ENCODE measurements around the gene TWF2.
A peak's percentile ranks its signal among the peaks of the same experiment; 100 is the strongest.

TWF2 gene

DNA sequence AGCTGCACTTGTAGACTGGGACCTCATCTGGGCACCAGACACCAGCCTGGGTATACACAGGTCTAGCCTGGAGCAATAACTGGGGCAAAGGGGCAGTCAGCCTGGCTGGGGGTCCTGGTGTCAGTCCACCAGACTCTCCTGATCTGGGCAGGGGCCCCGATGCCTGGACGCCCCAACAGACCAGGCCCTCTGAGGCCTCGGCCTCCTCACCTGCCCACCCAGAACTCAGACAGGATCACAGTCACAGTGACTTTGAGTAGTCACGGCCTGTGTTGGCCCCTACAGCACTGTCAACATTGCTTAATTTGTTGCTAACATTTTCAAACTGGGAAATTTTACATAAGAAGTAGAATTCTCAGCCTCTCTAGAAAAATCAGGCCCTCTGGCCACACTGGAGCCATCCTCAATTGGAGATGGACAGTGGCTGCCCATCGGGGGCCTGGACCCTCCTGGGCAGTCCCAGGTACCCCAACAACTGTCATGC lies 5.8 kb downstream of the TWF2 start:
- Mint-ChIP-seq H3K36me3 (ENCODE audit: low read depth) (peaks cover 4% of the 10 kb centered on the region), H3K4me1 (peaks cover 26% of the 10 kb centered on the region), H3K9me3 (no peaks in the 10 kb centered on the region), H3K4me3 (no peak overlapping the region), H3K27ac (no peak overlapping the region), H3K27me3 (ENCODE audit: low read depth, poor library complexity) (no peaks in the 10 kb centered on the region)
- DNase-seq: no peak
- TF ChIP-seq, protein P1, sequence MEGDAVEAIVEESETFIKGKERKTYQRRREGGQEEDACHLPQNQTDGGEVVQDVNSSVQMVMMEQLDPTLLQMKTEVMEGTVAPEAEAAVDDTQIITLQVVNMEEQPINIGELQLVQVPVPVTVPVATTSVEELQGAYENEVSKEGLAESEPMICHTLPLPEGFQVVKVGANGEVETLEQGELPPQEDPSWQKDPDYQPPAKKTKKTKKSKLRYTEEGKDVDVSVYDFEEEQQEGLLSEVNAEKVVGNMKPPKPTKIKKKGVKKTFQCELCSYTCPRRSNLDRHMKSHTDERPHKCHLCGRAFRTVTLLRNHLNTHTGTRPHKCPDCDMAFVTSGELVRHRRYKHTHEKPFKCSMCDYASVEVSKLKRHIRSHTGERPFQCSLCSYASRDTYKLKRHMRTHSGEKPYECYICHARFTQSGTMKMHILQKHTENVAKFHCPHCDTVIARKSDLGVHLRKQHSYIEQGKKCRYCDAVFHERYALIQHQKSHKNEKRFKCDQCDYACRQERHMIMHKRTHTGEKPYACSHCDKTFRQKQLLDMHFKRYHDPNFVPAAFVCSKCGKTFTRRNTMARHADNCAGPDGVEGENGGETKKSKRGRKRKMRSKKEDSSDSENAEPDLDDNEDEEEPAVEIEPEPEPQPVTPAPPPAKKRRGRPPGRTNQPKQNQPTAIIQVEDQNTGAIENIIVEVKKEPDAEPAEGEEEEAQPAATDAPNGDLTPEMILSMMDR (IDR thresholded peaks at IDR 0.05): no peak

DNA sequence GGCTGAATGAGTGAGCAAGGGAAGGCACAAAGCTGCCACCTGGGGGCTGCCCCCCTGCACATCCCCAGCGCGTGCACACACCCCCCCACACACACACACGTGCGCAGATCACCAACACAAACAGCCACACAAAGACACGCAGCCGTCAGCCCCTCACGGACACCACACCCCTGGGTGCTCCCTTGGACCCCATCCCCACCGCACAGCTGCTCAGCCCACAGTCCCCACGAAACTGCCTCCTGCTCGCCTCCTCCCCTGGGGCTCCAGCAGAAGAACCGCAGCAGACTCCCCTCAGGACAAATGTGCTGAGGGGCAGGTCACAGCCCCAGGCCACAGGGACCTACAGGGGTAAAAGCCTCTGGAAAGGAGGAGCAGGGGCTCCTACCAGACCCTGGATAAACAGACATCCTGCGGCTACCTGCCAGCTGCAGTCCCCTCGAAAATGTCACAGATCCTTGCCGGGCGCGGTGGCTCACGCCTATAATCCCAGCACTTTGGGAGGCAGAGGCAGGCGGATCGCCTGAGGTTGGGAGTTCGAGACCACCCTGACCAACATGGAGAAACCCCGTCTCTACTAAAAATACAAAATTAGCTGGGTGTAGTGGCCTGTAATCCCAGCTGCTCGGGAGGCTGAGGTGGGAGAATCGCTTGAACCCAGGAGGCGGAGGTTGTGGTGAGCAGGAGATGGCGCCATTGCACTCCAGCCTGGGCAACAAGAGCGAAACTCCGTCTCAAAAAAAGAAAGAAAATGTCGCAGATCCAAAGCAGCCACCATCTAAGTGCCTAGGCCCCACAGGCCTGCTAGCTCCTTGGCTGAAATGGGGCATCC lies 6.5 kb downstream of the TWF2 start:
- TF ChIP-seq, protein P1 (IDR thresholded peaks at IDR 0.05): peak; percentile 14
- H3K4me1 Mint-ChIP-seq: peaks cover 20% of the 10 kb centered on the region
- no peaks in the 10 kb centered on the region for H3K27me3 Mint-ChIP-seq (ENCODE audit: low read depth, poor library complexity)
- DNase-seq: no peak
- H3K36me3 Mint-ChIP-seq (ENCODE audit: low read depth): peaks cover 4% of the 10 kb centered on the region
- no peak overlapping the region for H3K27ac Mint-ChIP-seq
- H3K9me3 Mint-ChIP-seq: no peaks in the 10 kb centered on the region
- no peak overlapping the region for H3K4me3 Mint-ChIP-seq

DNA sequence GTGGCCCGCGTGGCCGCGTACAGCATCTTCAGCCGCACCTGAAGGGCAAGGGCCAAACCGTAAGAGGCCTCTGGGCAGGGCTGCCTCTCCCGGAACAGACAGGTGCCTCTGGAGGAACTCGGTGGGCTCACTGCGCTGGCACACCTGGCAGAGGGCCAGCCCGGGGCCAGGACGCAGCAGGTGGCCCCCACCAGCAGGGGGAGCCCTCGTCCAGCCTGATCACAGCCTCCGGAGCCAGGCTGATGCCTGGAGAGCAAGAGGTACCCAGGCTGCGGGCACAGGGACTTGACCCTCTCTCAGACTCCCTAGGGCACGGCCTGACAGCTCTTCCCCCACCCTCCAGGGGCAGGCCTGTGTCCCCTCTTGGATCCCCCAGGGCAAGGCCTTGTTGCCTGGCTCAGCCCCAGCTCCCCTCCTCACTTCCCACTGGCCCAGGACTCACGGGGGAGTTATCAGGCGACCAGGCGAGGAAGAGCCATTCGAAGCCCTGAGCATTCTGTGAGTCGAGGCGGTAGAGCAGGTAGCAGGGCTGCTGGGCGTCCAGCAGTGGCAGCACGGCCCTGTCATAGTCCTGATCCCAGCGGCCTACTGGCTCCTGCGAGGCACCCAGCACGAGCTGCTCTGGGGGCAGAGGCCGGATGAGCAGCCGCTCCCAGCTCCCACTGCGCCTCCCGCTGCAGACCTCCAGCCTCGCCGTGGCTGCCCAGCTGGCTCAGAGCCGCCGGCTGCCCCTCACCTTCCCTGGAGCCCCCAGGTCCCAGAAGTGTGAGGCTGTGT lies 7.3 kb downstream of the TWF2 start:
- H3K36me3 Mint-ChIP-seq (ENCODE audit: low read depth): peaks cover 4% of the 10 kb centered on the region
- no peaks in the 10 kb centered on the region for H3K9me3 Mint-ChIP-seq
- TF ChIP-seq, protein P1 (IDR thresholded peaks at IDR 0.05): peak; percentile 69
- no peak overlapping the region for H3K4me3 Mint-ChIP-seq
- H3K4me1 Mint-ChIP-seq: peaks cover 15% of the 10 kb centered on the region
- DNase-seq: peak; percentile 76
- no peaks in the 10 kb centered on the region for H3K27me3 Mint-ChIP-seq (ENCODE audit: low read depth, poor library complexity)
- H3K27ac Mint-ChIP-seq: no peak overlapping the region

DNA sequence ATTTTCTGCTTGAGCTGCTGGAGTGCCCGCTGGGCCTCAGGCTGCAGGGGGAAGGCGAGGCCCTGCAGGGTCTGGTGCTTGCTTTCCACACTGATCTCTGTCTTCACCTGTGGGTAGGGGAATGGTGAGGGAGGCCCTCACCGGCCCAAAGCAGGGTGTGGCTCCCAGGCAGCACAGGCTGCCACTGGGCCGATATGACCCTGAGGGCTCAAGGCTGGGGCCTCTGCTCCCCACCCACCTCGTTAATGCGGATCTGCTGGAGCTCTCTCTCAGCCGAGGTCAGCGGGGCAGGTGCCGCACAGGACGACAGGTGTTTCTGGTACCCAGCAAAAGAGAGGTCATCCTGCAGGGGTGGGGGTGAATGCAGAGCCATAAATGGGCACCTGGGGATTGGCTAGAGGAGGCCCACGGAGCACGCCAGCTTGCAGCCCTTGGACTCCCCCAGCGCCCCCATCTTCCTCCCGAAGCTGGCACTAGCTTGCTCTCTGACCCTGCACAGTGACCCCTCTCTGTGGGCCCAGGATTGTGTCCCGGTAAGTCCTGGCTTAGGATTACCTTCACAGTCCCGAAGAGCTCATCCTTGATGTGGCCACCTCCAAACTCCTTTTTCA lies 8.0 kb downstream of the TWF2 start:
- Mint-ChIP-seq H3K9me3 (no peaks in the 10 kb centered on the region), H3K4me3 (no peak overlapping the region), H3K27me3 (ENCODE audit: low read depth, poor library complexity) (no peaks in the 10 kb centered on the region), H3K4me1 (peaks cover 15% of the 10 kb centered on the region), H3K36me3 (ENCODE audit: low read depth) (peaks cover 4% of the 10 kb centered on the region), H3K27ac (no peak overlapping the region)
- no peak for DNase-seq
- TF ChIP-seq, protein P1 (IDR thresholded peaks at IDR 0.05): no peak

DNA sequence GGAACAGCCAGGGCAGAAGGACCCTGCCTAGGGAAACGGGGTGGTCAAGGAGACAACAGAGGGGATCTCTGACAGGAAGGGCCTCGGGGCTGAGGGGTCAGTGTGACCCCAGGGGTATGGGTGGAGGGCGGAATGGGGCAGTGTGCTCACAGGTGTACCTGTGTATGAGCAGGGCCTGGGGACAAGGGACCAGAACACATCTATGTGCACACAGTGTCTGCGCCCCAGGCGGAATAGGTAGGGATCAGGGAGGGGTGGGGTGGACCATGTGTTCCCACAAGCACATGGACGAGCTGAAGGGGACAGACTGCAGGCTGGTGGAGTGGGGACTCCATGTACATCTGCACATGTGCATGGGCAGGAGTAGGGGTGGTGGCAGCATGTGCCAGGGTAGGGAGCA lies 8.5 kb downstream of the TWF2 start:
- Mint-ChIP-seq H3K36me3 (ENCODE audit: low read depth) (peaks cover 4% of the 10 kb centered on the region), H3K27me3 (ENCODE audit: low read depth, poor library complexity) (no peaks in the 10 kb centered on the region), H3K4me1 (peaks cover 15% of the 10 kb centered on the region), H3K9me3 (no peaks in the 10 kb centered on the region), H3K4me3 (no peak overlapping the region), H3K27ac (no peak overlapping the region)
- TF ChIP-seq, protein P1 (IDR thresholded peaks at IDR 0.05): no peak
- DNase-seq: no peak

Data from nephron progenitor cell (in vitro differentiated cells).